ENCODE data around the gene SGMS1. TPM values are rescaled to one million over a fixed set of nuclear protein-coding genes. Genes with fewer than 3 reads are reported as not detected.
A peak's percentile ranks its signal among the peaks of the same experiment; 100 is the strongest.

SGMS1 gene
- total RNA-seq, 1 donor from 2014 or later = 128 TPM

- Histone ChIP-seq H3K27me3 (no peaks in the 10 kb centered on the region), H3K4me3 (no peak overlapping the region), H3K27ac (no peak overlapping the region), H3K4me1 (peaks cover 0 to 16% of the 10 kb centered on the region in 2 donors), H3K36me3 (no peaks in the 10 kb centered on the region), H3K9me3 (no peaks in the 10 kb centered on the region)
- no peak for DNase-seq (ENCODE audit: low spot score in 2 of 2)
- no peak for TF ChIP-seq CTCF (IDR thresholded peaks at IDR 0.05)
- intact Hi-C loops (cut with DNase I) = no loop called here
Measured at GRCh38 chr10:50382576-50383023, 241.2 kb downstream of the SGMS1 start.

- Histone ChIP-seq H3K36me3 (no peaks in the 10 kb centered on the region), H3K4me1 (peaks cover 0 to 16% of the 10 kb centered on the region in 2 donors), H3K27me3 (no peaks in the 10 kb centered on the region), H3K4me3 (no peak overlapping the region), H3K9me3 (no peaks in the 10 kb centered on the region), H3K27ac (no peak overlapping the region)
- no peak for DNase-seq (ENCODE audit: low spot score in 2 of 2)
- intact Hi-C loops (cut with DNase I) = no loop called here
- TF ChIP-seq CTCF (IDR thresholded peaks at IDR 0.05) = no peak
Measured at GRCh38 chr10:50381642-50382041, 242.1 kb downstream of the SGMS1 start.

- Histone ChIP-seq H3K27me3 (no peaks in the 10 kb centered on the region), H3K27ac (no peak overlapping the region), H3K36me3 (no peaks in the 10 kb centered on the region), H3K9me3 (no peaks in the 10 kb centered on the region), H3K4me3 (no peak overlapping the region), H3K4me1 (peaks cover 0 to 19% of the 10 kb centered on the region in 2 donors)
- intact Hi-C loops (cut with DNase I) = no loop called here
- DNase-seq (ENCODE audit: low spot score in 2 of 2) = no peak
- TF ChIP-seq CTCF (IDR thresholded peaks at IDR 0.05) = no peak
Measured at GRCh38 chr10:50379616-50380015, 244.1 kb downstream of the SGMS1 start.

GRCh38 chr10:50375745-50376144, 248.0 kb downstream of the SGMS1 start:
- H3K4me3 ChIP-seq = no peak overlapping the region
- no peaks in the 10 kb centered on the region for H3K9me3 ChIP-seq
- H3K36me3 ChIP-seq = no peaks in the 10 kb centered on the region
- intact Hi-C loops (cut with DNase I) = no loop called here
- H3K27ac ChIP-seq = no peak overlapping the region
- TF ChIP-seq CTCF (IDR thresholded peaks at IDR 0.05) = no peak
- H3K4me1 ChIP-seq = peaks cover 0 to 14% of the 10 kb centered on the region in 2 donors
- no peak for DNase-seq (ENCODE audit: low spot score in 2 of 2)
- no peaks in the 10 kb centered on the region for H3K27me3 ChIP-seq

GRCh38 chr10:50375051-50375452, 248.7 kb downstream of the SGMS1 start:
- TF ChIP-seq CTCF (IDR thresholded peaks at IDR 0.05) = no peak
- no peak for DNase-seq (ENCODE audit: low spot score in 2 of 2)
- Histone ChIP-seq H3K4me3 (no peak overlapping the region), H3K36me3 (no peaks in the 10 kb centered on the region), H3K4me1 (peaks cover 0 to 14% of the 10 kb centered on the region in 2 donors), H3K27me3 (no peaks in the 10 kb centered on the region), H3K9me3 (no peaks in the 10 kb centered on the region), H3K27ac (peak overlapping the region in 1 of 2 donors; percentile 7)
- intact Hi-C loops (cut with DNase I) = no loop called here

All from ascending aorta (tissue), 2 donors.